AG04450 (cell line): ENCODE measurements around the gene OSBPL10. TPM values are rescaled to one million over a fixed set of nuclear protein-coding genes. Genes with fewer than 3 reads are reported as not detected.
"Not testable (repeated sequence)": the region's sequence is repeated elsewhere in the genome, so short reads cannot be mapped to it uniquely, and the experiment has no call there.

Experiments used
- CTCF ChIA-PET: fragments of 300-600, 350-600 bp; formaldehyde crosslinking; extraction: SDS; loops from one replicate; lab custom pipeline; 2022; ENCODE audit warnings: antibody characterized with exemption, inconsistent platforms; lab: Charles Lee
- POLR2A ChIA-PET: fragments of 350-600 bp; formaldehyde crosslinking; extraction: SDS; loops from one replicate; lab custom pipeline; 2021; ENCODE audit warnings: antibody characterized with exemption, inconsistent platforms; lab: Yijun Ruan, JAX
- DNase-seq: peaks from one replicate; pipeline ENCODE4 v3.0.0-alpha.2; 2011; ENCODE audit warnings: low read depth, low spot score
- H3K27ac ChIP-seq: one replicate; pipeline ENCODE4 v1.5.1; 2012; ENCODE audit warnings: low read depth, low read length, control low read depth
- H3K27me3 ChIP-seq: one replicate; pipeline ENCODE4 v1.6.0; 2012; ENCODE audit warnings: low read length; ENCODE audit not compliant: control insufficient read depth, insufficient read depth
- H3K4me3 ChIP-seq: 2 replicates; pipeline ENCODE4 v1.5.1; 2011; ENCODE audit warnings: mild to moderate bottlenecking, low read depth, low read length, control low read depth
- H3K9me3 ChIP-seq: 2 replicates; pipeline ENCODE4 v1.5.1; 2012; ENCODE audit warnings: low read length; ENCODE audit not compliant: control insufficient read depth, insufficient read depth
- CTCF ChIP-seq: IDR thresholded peaks from 2 replicates; pipeline ENCODE4 v1.5.1; 2011; ENCODE audit warnings: low read depth, low read length, control low read depth, inconsistent platforms
- polyA plus RNA-seq: library from polyadenylated mRNA; depleted of rRNA; stranded (reverse); fragments of >200 nt; gene quantifications from 2 replicates; pipeline ENCODE4 v1.2.3, GENCODE V29; 2011

Gene OSBPL10
- polyA plus RNA-seq, 1 experiment: 13.2 TPM

- peaks cover 8% of the 10 kb centered on the region for H3K27me3 ChIP-seq
- H3K27ac ChIP-seq: no peak overlapping the region
- H3K4me3 ChIP-seq: no peak overlapping the region
- no peaks in the 10 kb centered on the region for H3K9me3 ChIP-seq
- TF ChIP-seq CTCF: no peak
- CTCF ChIA-PET: interaction anchor here (1.4 kb wide), 1 partner anchor 19 kb away, joined by 3 read pairs; no protein-coding TSS in a partner anchor
- POLR2A ChIA-PET: no interaction called here
- no peak for DNase-seq
These were observed 18.9 kb upstream of the OSBPL10 start for GRCh38 chr3:31999907-32000439.

- H3K4me3 ChIP-seq: no peak overlapping the region
- ChIA-PET POLR2A (no interaction called here), CTCF (no interaction called here)
- no peak for DNase-seq
- H3K27me3 ChIP-seq: no peaks in the 10 kb centered on the region
- TF ChIP-seq CTCF: no peak
- no peaks in the 10 kb centered on the region for H3K9me3 ChIP-seq
- no peak overlapping the region for H3K27ac ChIP-seq
These were observed 16.4 kb upstream of the OSBPL10 start for GRCh38 chr3:31997500-31997899.

- CTCF ChIA-PET: no interaction called here
These were observed 15.1 kb upstream of the OSBPL10 start for GRCh38 chr3:31996195-31996594.

GRCh38 chr3:31995026-31995425 lies 14.0 kb upstream of the OSBPL10 start:
- H3K27me3 ChIP-seq, POLR2A ChIA-PET, DNase-seq, H3K4me3 ChIP-seq, H3K9me3 ChIP-seq, CTCF ChIA-PET, H3K27ac ChIP-seq: not testable (repeated sequence)

More at GRCh38 chr3:31996195-31996594, 15.1 kb upstream of the OSBPL10 start:
- no peak overlapping the region for H3K27ac ChIP-seq
- H3K9me3 ChIP-seq: no peaks in the 10 kb centered on the region; the same call in 1 of the 2 replicates
- no peak for DNase-seq
- no peak for TF ChIP-seq CTCF
- no peak overlapping the region for H3K4me3 ChIP-seq
- POLR2A ChIA-PET: no interaction called here
- no peaks in the 10 kb centered on the region for H3K27me3 ChIP-seq

GRCh38 chr3:31993843-31994242 lies 12.8 kb upstream of the OSBPL10 start:
- Histone ChIP-seq H3K4me3 (no peak overlapping the region), H3K27me3 (no peaks in the 10 kb centered on the region), H3K27ac (no peak overlapping the region), H3K9me3 (peaks cover 3% of the 10 kb centered on the region)
- ChIA-PET POLR2A (no interaction called here), CTCF (no interaction called here)
- DNase-seq: no peak
- TF ChIP-seq CTCF: no peak

- H3K27me3 ChIP-seq: not testable (repeated sequence)
These were observed 11.9 kb upstream of the OSBPL10 start for GRCh38 chr3:31992995-31993394.

More at GRCh38 chr3:31992995-31993394, 11.9 kb upstream of the OSBPL10 start:
- POLR2A ChIA-PET, H3K27ac ChIP-seq, H3K4me3 ChIP-seq, H3K9me3 ChIP-seq, CTCF ChIA-PET, DNase-seq: not testable (repeated sequence)
